ENCODE data around the gene BCL3. TPM values are rescaled to one million over a fixed set of nuclear protein-coding genes. Genes with fewer than 3 reads are reported as not detected.

BCL3 gene
- total RNA-seq, 4 donors from 2014 or later, result 13.2 to 37.7 (median 16.4) TPM

- H3K4me3 ChIP-seq, result no peak overlapping the region
- H3K27ac ChIP-seq, result no peak overlapping the region
- WGBS, 2 donors (ENCODE audit: low coverage in 1 of 2), result 75 to 100% methylated on average over 2 of the region's 9 CpGs
- no peaks in the 10 kb centered on the region for H3K9me3 ChIP-seq
- peaks cover 0 to 11% (median 2%) of the 10 kb centered on the region in 3 donors for H3K4me1 ChIP-seq
- H3K27me3 ChIP-seq, result no peaks in the 10 kb centered on the region
- TF ChIP-seq POLR2A (IDR thresholded peaks at IDR 0.05) (no peak), POLR2AphosphoS5 (IDR thresholded peaks at IDR 0.05) (no peak), EP300 (IDR thresholded peaks at IDR 0.05) (no peak)
- TF ChIP-seq, protein P1, sequence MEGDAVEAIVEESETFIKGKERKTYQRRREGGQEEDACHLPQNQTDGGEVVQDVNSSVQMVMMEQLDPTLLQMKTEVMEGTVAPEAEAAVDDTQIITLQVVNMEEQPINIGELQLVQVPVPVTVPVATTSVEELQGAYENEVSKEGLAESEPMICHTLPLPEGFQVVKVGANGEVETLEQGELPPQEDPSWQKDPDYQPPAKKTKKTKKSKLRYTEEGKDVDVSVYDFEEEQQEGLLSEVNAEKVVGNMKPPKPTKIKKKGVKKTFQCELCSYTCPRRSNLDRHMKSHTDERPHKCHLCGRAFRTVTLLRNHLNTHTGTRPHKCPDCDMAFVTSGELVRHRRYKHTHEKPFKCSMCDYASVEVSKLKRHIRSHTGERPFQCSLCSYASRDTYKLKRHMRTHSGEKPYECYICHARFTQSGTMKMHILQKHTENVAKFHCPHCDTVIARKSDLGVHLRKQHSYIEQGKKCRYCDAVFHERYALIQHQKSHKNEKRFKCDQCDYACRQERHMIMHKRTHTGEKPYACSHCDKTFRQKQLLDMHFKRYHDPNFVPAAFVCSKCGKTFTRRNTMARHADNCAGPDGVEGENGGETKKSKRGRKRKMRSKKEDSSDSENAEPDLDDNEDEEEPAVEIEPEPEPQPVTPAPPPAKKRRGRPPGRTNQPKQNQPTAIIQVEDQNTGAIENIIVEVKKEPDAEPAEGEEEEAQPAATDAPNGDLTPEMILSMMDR (IDR thresholded peaks at IDR 0.05), result no peak
- no peak for ATAC-seq
- no peaks in the 10 kb centered on the region for H3K36me3 ChIP-seq
These were observed 43.8 kb downstream of the BCL3 start for GRCh38 chr19:44792281-44792680.

GRCh38 chr19:44794610-44795009 lies 46.1 kb downstream of the BCL3 start:
- TF ChIP-seq EP300 (IDR thresholded peaks at IDR 0.05) (no peak), POLR2A (IDR thresholded peaks at IDR 0.05) (no peak), POLR2AphosphoS5 (IDR thresholded peaks at IDR 0.05) (no peak)
- TF ChIP-seq, protein P1 (IDR thresholded peaks at IDR 0.05), result no peak
- Histone ChIP-seq H3K4me1 (peaks cover 0 to 12% (median 2%) of the 10 kb centered on the region in 3 donors), H3K27me3 (no peaks in the 10 kb centered on the region), H3K4me3 (no peak overlapping the region), H3K9me3 (no peaks in the 10 kb centered on the region), H3K36me3 (no peaks in the 10 kb centered on the region), H3K27ac (no peak overlapping the region)
- WGBS, 2 donors (ENCODE audit: low coverage in 1 of 2), result 90 to 100% methylated on average over 2 to 4 of the region's 4 CpGs
- no peak for ATAC-seq

DNA sequence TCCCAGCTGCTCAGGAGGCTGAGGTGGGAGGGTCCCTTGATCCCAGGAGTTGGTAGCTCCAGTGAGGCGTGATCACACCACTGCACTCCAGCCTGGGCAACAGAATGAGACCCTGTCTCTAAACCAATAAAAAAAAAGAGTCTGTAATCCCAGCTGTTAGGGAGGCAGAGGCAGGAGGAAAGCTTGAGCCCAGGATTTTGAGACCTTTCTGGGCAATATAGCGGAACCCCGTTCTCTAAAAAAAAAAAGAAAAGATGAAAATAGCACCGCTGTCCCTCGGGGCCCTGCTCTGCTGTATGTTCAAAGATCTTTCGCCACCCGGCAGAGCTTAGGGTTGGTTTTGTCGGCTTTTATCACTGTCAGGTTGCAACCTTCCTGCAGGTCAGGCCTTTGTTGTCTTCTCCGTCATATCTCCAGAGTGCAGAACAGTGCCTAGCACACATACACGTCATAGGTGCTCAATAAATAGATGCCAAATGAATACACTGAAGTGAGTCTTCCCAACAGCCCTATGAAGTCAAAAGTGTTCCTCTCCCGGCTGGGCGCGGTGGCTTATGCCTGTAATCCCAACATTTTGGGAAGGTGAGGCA lies 47.0 kb downstream of the BCL3 start:
- TF ChIP-seq POLR2A (IDR thresholded peaks at IDR 0.05), result no peak
- TF ChIP-seq POLR2AphosphoS5 (IDR thresholded peaks at IDR 0.05), result no peak
- no peak for TF ChIP-seq EP300 (IDR thresholded peaks at IDR 0.05)
- TF ChIP-seq, protein P1 (IDR thresholded peaks at IDR 0.05), result no peak
- Histone ChIP-seq H3K27ac (no peak overlapping the region), H3K36me3 (no peaks in the 10 kb centered on the region), H3K4me3 (no peak overlapping the region), H3K27me3 (no peaks in the 10 kb centered on the region), H3K4me1 (peaks cover 0 to 12% (median 2%) of the 10 kb centered on the region in 3 donors), H3K9me3 (no peaks in the 10 kb centered on the region)
- ATAC-seq, result no peak
- 88 to 91% methylated on average over 6 to 12 of the region's 13 CpGs for WGBS, 2 donors (ENCODE audit: low coverage in 1 of 2)

- Histone ChIP-seq H3K27ac (peak overlapping the region in 3 of 4 donors; percentile 58 to 71 (median 69)), H3K9me3 (no peaks in the 10 kb centered on the region), H3K27me3 (no peaks in the 10 kb centered on the region), H3K4me1 (peaks cover 0 to 12% (median 2%) of the 10 kb centered on the region in 3 donors), H3K4me3 (no peak overlapping the region), H3K36me3 (no peaks in the 10 kb centered on the region)
- peak; percentile 32 for ATAC-seq
- TF ChIP-seq POLR2A (IDR thresholded peaks at IDR 0.05), result no peak
- TF ChIP-seq POLR2AphosphoS5 (IDR thresholded peaks at IDR 0.05), result no peak
- no peak for TF ChIP-seq EP300 (IDR thresholded peaks at IDR 0.05)
- TF ChIP-seq, protein P1 (IDR thresholded peaks at IDR 0.05), result no peak
- 18 to 60% methylated on average over 3 to 8 of the region's 12 CpGs for WGBS, 2 donors (ENCODE audit: low coverage in 1 of 2)
These were observed 48.2 kb downstream of the BCL3 start for GRCh38 chr19:44796701-44797115.
